GM18519 (cell line): ENCODE measurements around the gene RFC1.
"Not testable (repeated sequence)": the region's sequence is repeated elsewhere in the genome, so short reads cannot be mapped to it uniquely, and the experiment has no call there.

Experiments
- ATAC-seq: cut with Tn5 transposase; IDR thresholded peaks from one replicate; pipeline ENCODE4 v1.9.1; 2021; ENCODE audit warnings: mild to moderate bottlenecking, moderate library complexity; ENCODE audit not compliant: unreplicated experiment, low FRiP score

The RFC1 gene

GRCh38 chr4:39360611-39361010 is 5.6 kb downstream of the RFC1 start:
- ATAC-seq = peak; percentile 51

DNA sequence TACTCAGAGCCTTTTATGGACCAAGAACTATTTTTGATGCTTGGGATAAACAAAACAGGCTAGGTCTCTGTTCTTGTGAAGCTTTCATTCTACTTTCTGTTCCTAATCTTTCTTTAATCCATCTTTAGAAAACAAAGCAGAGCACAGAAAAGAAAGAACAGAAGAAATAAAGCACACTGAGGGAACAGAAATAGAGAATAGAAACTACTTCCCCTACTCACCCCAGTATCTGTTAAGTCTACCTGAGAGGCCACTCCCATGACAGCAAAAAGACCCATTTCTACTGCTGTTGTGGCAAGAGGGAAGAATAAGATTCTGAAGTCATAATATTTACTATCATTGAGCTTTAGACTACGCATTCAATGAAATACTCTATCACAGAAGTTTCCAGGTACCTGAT is 9.2 kb downstream of the RFC1 start:
- peak; percentile 38 for ATAC-seq

DNA sequence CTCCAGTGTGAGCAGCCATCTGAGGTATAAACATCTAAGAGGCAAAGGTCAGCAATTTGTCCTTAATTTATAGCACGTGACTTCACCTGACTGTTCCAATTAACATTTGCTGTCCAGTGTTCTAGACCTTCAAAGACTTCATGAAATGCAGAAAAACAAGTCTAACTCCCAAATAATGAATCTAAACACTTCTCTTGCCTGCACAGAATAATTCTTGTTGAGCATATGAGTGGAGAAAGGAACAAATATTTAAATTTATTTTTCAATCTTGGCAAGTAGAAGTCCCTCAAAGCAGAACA is 12.0 kb downstream of the RFC1 start:
- ATAC-seq = no peak

- ATAC-seq = peak; percentile 80
Observed at GRCh38 chr4:39353478-39354253, 12.5 kb downstream of the RFC1 start.

GRCh38 chr4:39353149-39353477 is 13.0 kb downstream of the RFC1 start:
- ATAC-seq = not testable (repeated sequence)

- ATAC-seq = no peak
Observed at GRCh38 chr4:39349326-39349725, 16.8 kb downstream of the RFC1 start.

GRCh38 chr4:39348371-39349315 is 17.5 kb downstream of the RFC1 start:
- no peak for ATAC-seq

GRCh38 chr4:39346856-39347519 is 19.2 kb downstream of the RFC1 start:
- no peak for ATAC-seq

DNA sequence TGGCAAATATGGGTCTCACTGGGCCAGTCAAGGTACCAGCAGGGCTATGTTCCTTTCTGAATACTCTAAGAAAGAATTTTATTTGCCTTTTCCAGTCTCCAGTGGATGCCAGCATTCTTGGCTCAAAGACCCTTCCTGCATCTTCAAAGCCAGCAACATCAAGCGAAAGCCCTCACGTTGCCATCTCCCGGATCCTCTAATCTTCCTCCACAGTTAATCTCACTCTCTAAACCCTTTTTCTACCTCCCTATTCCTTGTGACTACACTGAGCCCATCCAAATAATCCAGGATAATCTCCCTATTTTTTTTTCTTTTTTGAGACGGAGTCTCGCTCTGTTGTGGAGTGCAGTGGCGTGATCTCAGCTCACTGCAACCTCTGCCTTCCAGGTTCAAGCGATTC is 23.4 kb downstream of the RFC1 start:
- no peak for ATAC-seq

- no peak for ATAC-seq
Observed at GRCh38 chr4:39341075-39341725, 25.0 kb downstream of the RFC1 start.

DNA sequence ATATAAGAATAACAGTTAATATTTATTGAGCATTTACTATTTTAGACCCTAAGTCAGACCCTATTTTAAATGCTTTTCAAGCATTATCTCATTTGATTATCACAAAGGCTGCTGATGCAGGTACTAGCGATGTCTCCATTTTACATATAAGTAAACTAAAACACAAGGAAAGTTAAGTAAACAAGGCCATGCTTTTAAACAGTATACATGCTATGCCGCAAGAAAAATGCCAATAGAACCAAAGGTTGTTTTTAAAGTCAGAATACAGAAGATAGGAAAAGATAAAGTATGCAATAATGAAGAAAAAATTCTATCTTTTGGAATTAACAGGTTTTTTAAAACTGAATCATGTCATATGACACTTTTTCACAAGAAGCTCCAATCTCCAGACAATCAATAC is 26.2 kb downstream of the RFC1 start:
- ATAC-seq = no peak

DNA sequence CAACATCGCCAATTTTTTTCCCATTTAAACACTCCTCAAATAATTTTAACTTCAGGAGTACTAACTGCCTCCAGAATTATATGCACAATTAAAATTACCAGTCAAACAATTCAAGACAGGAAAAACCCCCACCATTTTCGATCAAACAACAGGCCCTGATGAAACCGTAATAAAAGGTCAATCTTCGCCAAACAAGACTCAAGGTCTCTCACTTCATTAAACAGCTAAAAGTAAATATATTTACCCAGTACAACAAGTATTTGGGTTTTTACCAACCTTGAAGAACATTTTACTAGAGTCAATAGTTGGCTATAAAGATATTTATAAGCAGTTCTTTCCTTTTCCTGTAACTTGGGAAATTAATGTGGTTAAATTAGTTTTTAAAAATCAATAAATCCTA is 28.3 kb downstream of the RFC1 start:
- ATAC-seq = no peak

DNA sequence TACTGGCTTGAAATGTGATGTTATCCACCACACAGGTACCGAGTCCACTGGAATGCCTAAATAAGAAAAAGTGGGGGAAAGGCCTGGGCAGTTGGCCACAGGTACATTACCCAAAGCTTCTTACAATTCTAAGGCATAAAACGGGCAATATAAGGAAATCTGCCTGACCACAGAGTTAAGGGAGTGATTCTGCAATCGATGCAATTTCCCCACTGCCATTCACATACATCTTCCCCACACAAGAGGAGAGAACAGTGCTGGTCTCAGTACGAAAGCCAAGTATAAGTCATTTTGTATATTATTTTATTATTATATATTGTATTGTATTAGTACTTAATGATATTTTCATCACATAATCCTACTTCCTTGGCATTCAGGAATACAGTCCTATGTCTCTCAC is 30.6 kb downstream of the RFC1 start:
- ATAC-seq = no peak

DNA sequence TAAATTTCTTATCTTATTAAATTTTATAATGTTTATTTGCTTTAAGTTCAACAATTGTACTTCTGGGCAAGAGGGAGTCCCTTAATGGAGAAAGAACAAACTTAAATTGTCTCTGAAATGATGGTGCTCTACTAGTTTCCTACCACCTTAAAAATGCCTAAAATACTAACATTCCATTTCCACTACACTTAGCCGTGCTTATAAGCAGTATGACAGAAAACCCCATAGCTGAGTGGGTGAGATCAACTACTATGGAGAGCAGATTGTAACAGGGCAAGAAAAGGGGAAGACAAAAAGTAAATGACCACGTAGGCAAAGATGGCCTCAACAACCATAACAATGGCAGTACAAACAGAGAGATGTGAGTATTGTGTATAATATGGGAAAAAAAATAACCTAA is 35.0 kb downstream of the RFC1 start:
- ATAC-seq = no peak

- no peak for ATAC-seq
Observed at GRCh38 chr4:39330353-39330752, 35.8 kb downstream of the RFC1 start.

DNA sequence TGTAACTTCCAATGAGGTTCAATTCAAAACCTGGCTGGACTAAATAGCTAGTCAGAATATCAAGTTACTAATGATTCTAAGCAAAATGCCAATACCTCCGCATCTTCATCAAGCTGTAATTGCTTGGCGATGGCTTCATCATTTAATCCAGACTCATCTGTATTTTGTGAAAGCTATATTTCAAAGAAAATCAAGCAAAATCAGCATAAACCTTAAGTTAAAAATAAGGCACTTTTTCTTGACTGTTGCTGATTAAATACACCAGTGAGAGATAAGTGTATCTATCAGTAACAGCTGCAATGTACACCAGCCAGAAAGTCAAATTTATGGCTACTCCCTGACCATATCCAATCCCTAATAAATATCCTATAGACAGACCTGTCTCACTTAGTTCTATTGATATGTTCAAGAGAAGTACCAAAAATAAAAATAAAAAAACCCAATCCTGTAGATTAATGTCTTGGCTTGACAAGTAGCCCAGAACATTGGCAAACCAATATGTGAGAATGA is 39.6 kb downstream of the RFC1 start:
- ATAC-seq = no peak

GRCh38 chr4:39324897-39325613 is 41.1 kb downstream of the RFC1 start:
- no peak for ATAC-seq

DNA sequence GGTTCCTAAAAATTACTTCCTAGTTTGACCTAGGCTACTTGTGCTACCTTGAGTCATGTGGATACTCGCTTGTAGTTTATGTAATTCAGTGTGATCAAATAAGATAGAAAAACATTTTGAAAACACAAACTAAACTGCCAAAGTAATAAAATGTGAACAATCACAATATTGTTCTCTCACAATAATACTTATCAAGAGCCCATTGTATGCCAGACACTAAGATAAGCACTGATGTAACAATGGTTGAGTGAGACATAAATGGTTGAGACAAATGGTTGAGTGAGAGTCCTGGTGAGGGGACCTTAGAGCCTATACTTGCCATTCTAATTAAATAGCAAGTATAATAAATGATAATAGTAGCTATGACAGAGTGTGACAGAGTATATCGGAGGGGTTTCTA is 41.7 kb downstream of the RFC1 start:
- no peak for ATAC-seq

- no peak for ATAC-seq
Observed at GRCh38 chr4:39323821-39324220, 42.3 kb downstream of the RFC1 start.
